ENCODE results near the gene MAPKBP1.

Gene MAPKBP1

GRCh38 chr15:41822471-41822870, 48.2 kb downstream of the MAPKBP1 start:
- H3K4me3 ChIP-seq (ENCODE audit: low read length): no peak overlapping the region
- H3K9me3 ChIP-seq (ENCODE audit: control insufficient read depth, low read depth, low read length): no peaks in the 10 kb centered on the region
- H3K9ac ChIP-seq (ENCODE audit: low read length): no peak overlapping the region
- peaks cover 7% of the 10 kb centered on the region for H3K36me3 ChIP-seq (ENCODE audit: control insufficient read depth, low read depth, low read length)
- H3K27me3 ChIP-seq (ENCODE audit: control insufficient read depth, insufficient read depth, low read length): no peaks in the 10 kb centered on the region
- no peaks in the 10 kb centered on the region for H3K4me1 ChIP-seq (ENCODE audit: control insufficient read depth, low read depth, low read length)
- no peak overlapping the region for H3K27ac ChIP-seq (ENCODE audit: low read length)

GRCh38 chr15:41822957-41823356, 48.7 kb downstream of the MAPKBP1 start:
- no peaks in the 10 kb centered on the region for H3K27me3 ChIP-seq (ENCODE audit: control insufficient read depth, insufficient read depth, low read length)
- peaks cover 4% of the 10 kb centered on the region for H3K36me3 ChIP-seq (ENCODE audit: control insufficient read depth, low read depth, low read length)
- H3K9me3 ChIP-seq (ENCODE audit: control insufficient read depth, low read depth, low read length): no peaks in the 10 kb centered on the region
- no peaks in the 10 kb centered on the region for H3K4me1 ChIP-seq (ENCODE audit: control insufficient read depth, low read depth, low read length)
- H3K4me3 ChIP-seq (ENCODE audit: low read length): no peak overlapping the region
- no peak overlapping the region for H3K9ac ChIP-seq (ENCODE audit: low read length)
- no peak overlapping the region for H3K27ac ChIP-seq (ENCODE audit: low read length)

GRCh38 chr15:41823502-41823901, 49.2 kb downstream of the MAPKBP1 start:
- Histone ChIP-seq H3K27ac (ENCODE audit: low read length) (no peak overlapping the region), H3K9ac (ENCODE audit: low read length) (no peak overlapping the region), H3K4me3 (ENCODE audit: low read length) (no peak overlapping the region), H3K9me3 (ENCODE audit: control insufficient read depth, low read depth, low read length) (no peaks in the 10 kb centered on the region), H3K36me3 (ENCODE audit: control insufficient read depth, low read depth, low read length) (no peaks in the 10 kb centered on the region), H3K4me1 (ENCODE audit: control insufficient read depth, low read depth, low read length) (peaks cover under 1% of the 10 kb centered on the region), H3K27me3 (ENCODE audit: control insufficient read depth, insufficient read depth, low read length) (peaks cover 1% of the 10 kb centered on the region)

GRCh38 chr15:41824062-41824745, 49.9 kb downstream of the MAPKBP1 start:
- Histone ChIP-seq H3K27ac (ENCODE audit: low read length) (no peak overlapping the region), H3K4me3 (ENCODE audit: low read length) (no peak overlapping the region), H3K9me3 (ENCODE audit: control insufficient read depth, low read depth, low read length) (no peaks in the 10 kb centered on the region), H3K9ac (ENCODE audit: low read length) (no peak overlapping the region), H3K27me3 (ENCODE audit: control insufficient read depth, insufficient read depth, low read length) (peaks cover 6% of the 10 kb centered on the region), H3K4me1 (ENCODE audit: control insufficient read depth, low read depth, low read length) (peaks cover 4% of the 10 kb centered on the region), H3K36me3 (ENCODE audit: control insufficient read depth, low read depth, low read length) (no peaks in the 10 kb centered on the region)

- Histone ChIP-seq H3K4me1 (ENCODE audit: control insufficient read depth, low read depth, low read length) (peaks cover 4% of the 10 kb centered on the region), H3K9ac (ENCODE audit: low read length) (no peak overlapping the region), H3K4me3 (ENCODE audit: low read length) (no peak overlapping the region), H3K27me3 (ENCODE audit: control insufficient read depth, insufficient read depth, low read length) (peaks cover 6% of the 10 kb centered on the region), H3K9me3 (ENCODE audit: control insufficient read depth, low read depth, low read length) (no peaks in the 10 kb centered on the region), H3K36me3 (ENCODE audit: control insufficient read depth, low read depth, low read length) (no peaks in the 10 kb centered on the region), H3K27ac (ENCODE audit: low read length) (no peak overlapping the region)
These were observed 50.9 kb downstream of the MAPKBP1 start for GRCh38 chr15:41825145-41825544.

- Histone ChIP-seq H3K27me3 (ENCODE audit: control insufficient read depth, insufficient read depth, low read length) (peaks cover 6% of the 10 kb centered on the region), H3K9ac (ENCODE audit: low read length) (no peak overlapping the region), H3K4me3 (ENCODE audit: low read length) (no peak overlapping the region), H3K4me1 (ENCODE audit: control insufficient read depth, low read depth, low read length) (peaks cover 4% of the 10 kb centered on the region), H3K36me3 (ENCODE audit: control insufficient read depth, low read depth, low read length) (no peaks in the 10 kb centered on the region), H3K9me3 (ENCODE audit: control insufficient read depth, low read depth, low read length) (no peaks in the 10 kb centered on the region), H3K27ac (ENCODE audit: low read length) (no peak overlapping the region)
These were observed 51.6 kb downstream of the MAPKBP1 start for GRCh38 chr15:41825572-41826535.

GRCh38 chr15:41827290-41827879, 53.1 kb downstream of the MAPKBP1 start:
- Histone ChIP-seq H3K27me3 (ENCODE audit: control insufficient read depth, insufficient read depth, low read length) (peaks cover 6% of the 10 kb centered on the region), H3K9me3 (ENCODE audit: control insufficient read depth, low read depth, low read length) (no peaks in the 10 kb centered on the region), H3K9ac (ENCODE audit: low read length) (peak overlapping the region; percentile 18), H3K36me3 (ENCODE audit: control insufficient read depth, low read depth, low read length) (no peaks in the 10 kb centered on the region), H3K27ac (ENCODE audit: low read length) (no peak overlapping the region), H3K4me3 (ENCODE audit: low read length) (peak overlapping the region; percentile 94), H3K4me1 (ENCODE audit: control insufficient read depth, low read depth, low read length) (peaks cover 4% of the 10 kb centered on the region)

GRCh38 chr15:41827880-41828806, 53.9 kb downstream of the MAPKBP1 start, which contains the start of gene JMJD7:
JMJD7 (plus strand) TSS chr15:41828092; CDS start chr15:41828125, 33 bp downstream.
- Histone ChIP-seq H3K36me3 (ENCODE audit: control insufficient read depth, low read depth, low read length) (no peaks in the 10 kb centered on the region), H3K4me1 (ENCODE audit: control insufficient read depth, low read depth, low read length) (peaks cover 4% of the 10 kb centered on the region), H3K9me3 (ENCODE audit: control insufficient read depth, low read depth, low read length) (no peaks in the 10 kb centered on the region), H3K27me3 (ENCODE audit: control insufficient read depth, insufficient read depth, low read length) (peaks cover 6% of the 10 kb centered on the region), H3K4me3 (ENCODE audit: low read length) (peak within 1 kb of the TSS; percentile 94), H3K9ac (ENCODE audit: low read length) (peak within 1 kb of the TSS; percentile 65), H3K27ac (ENCODE audit: low read length) (no peak within 1 kb of the TSS)

- Histone ChIP-seq H3K9ac (ENCODE audit: low read length) (peak overlapping the region; percentile 65), H3K4me1 (ENCODE audit: control insufficient read depth, low read depth, low read length) (peaks cover 4% of the 10 kb centered on the region), H3K36me3 (ENCODE audit: control insufficient read depth, low read depth, low read length) (no peaks in the 10 kb centered on the region), H3K27me3 (ENCODE audit: control insufficient read depth, insufficient read depth, low read length) (peaks cover 6% of the 10 kb centered on the region), H3K9me3 (ENCODE audit: control insufficient read depth, low read depth, low read length) (no peaks in the 10 kb centered on the region), H3K4me3 (ENCODE audit: low read length) (peak overlapping the region; percentile 94), H3K27ac (ENCODE audit: low read length) (no peak overlapping the region)
These were observed 54.5 kb downstream of the MAPKBP1 start for GRCh38 chr15:41828807-41829141.

GRCh38 chr15:41829959-41830646, 55.8 kb downstream of the MAPKBP1 start:
- Histone ChIP-seq H3K36me3 (ENCODE audit: control insufficient read depth, low read depth, low read length) (no peaks in the 10 kb centered on the region), H3K9ac (ENCODE audit: low read length) (no peak overlapping the region), H3K27ac (ENCODE audit: low read length) (no peak overlapping the region), H3K9me3 (ENCODE audit: control insufficient read depth, low read depth, low read length) (no peaks in the 10 kb centered on the region), H3K4me1 (ENCODE audit: control insufficient read depth, low read depth, low read length) (peaks cover 4% of the 10 kb centered on the region), H3K27me3 (ENCODE audit: control insufficient read depth, insufficient read depth, low read length) (peaks cover 6% of the 10 kb centered on the region), H3K4me3 (ENCODE audit: low read length) (no peak overlapping the region)
